Coronary artery (tissue), 2 donors: ENCODE results near the gene BNC2.
A peak's percentile ranks its signal among the peaks of the same experiment; 100 is the strongest.

Experiments used
- DNase-seq: peaks from one replicate; pipeline ENCODE4 v3.0.0-alpha.2; 2017; ENCODE audit warnings: low spot score
- H3K27ac ChIP-seq, 2 donors: fragments of 200-600 bp; sonication (generic); one replicate each; pipeline ENCODE4 v1.5.1; 2016 to 2019
- H3K4me3 ChIP-seq: fragments of 200-600 bp; sonication (generic); 2 replicates; pipeline ENCODE4 v1.5.1; 2016; ENCODE audit warnings: mild to moderate bottlenecking, moderate library complexity
- CTCF ChIP-seq: fragments of 200-600 bp; sonication (generic); IDR thresholded peaks from one replicate; pipeline ENCODE4 v1.5.1; 2019; ENCODE audit warnings: antibody characterized with exemption

BNC2 gene

GRCh38 chr9:16405421-16405820, 465.0 kb downstream of the BNC2 start:
- H3K4me3 ChIP-seq, result no peak overlapping the region
- no peak overlapping the region for H3K27ac ChIP-seq
- no peak for DNase-seq
- TF ChIP-seq CTCF, result no peak

- DNase-seq, result no peak
- no peak overlapping the region for H3K4me3 ChIP-seq
- H3K27ac ChIP-seq, result no peak overlapping the region
- no peak for TF ChIP-seq CTCF
Measured at GRCh38 chr9:16401701-16402100, 468.8 kb downstream of the BNC2 start.

GRCh38 chr9:16398691-16399090, 471.8 kb downstream of the BNC2 start:
- Histone ChIP-seq H3K4me3 (no peak overlapping the region), H3K27ac (no peak overlapping the region)
- no peak for TF ChIP-seq CTCF
- DNase-seq, result no peak

- TF ChIP-seq CTCF, result no peak
- Histone ChIP-seq H3K27ac (no peak overlapping the region), H3K4me3 (no peak overlapping the region)
- DNase-seq, result no peak
Measured at GRCh38 chr9:16396389-16396788, 474.1 kb downstream of the BNC2 start.

GRCh38 chr9:16391369-16391768, 479.1 kb downstream of the BNC2 start:
- no peak for DNase-seq
- TF ChIP-seq CTCF, result no peak
- H3K4me3 ChIP-seq, result no peak overlapping the region
- H3K27ac ChIP-seq, result no peak overlapping the region

GRCh38 chr9:16387382-16387781, 483.1 kb downstream of the BNC2 start:
- DNase-seq, result no peak
- H3K4me3 ChIP-seq, result no peak overlapping the region
- H3K27ac ChIP-seq, result no peak overlapping the region
- TF ChIP-seq CTCF, result no peak

GRCh38 chr9:16386827-16387077, 483.7 kb downstream of the BNC2 start:
- Histone ChIP-seq H3K4me3 (no peak overlapping the region), H3K27ac (no peak overlapping the region)
- DNase-seq, result peak; percentile 17
- no peak for TF ChIP-seq CTCF
